ENCODE measurements around the gene HSD17B7.

Gene HSD17B7

GRCh38 chr1:162855461-162856150 is 65.1 kb downstream of the HSD17B7 start:
- no peak for TF ChIP-seq CTCF (conservative IDR thresholded peaks at IDR 0.05; ENCODE audit: control insufficient read depth, insufficient read depth, low read depth, low read length)
- DNase-seq (ENCODE audit: low read depth), result peak; percentile 84
- H3K4me3 ChIP-seq (ENCODE audit: control insufficient read depth, low read depth, low read length), result no peak overlapping the region

GRCh38 chr1:162856260-162856659 is 65.8 kb downstream of the HSD17B7 start:
- H3K4me3 ChIP-seq (ENCODE audit: control insufficient read depth, low read depth, low read length), result no peak overlapping the region
- peak; percentile 99 for DNase-seq (ENCODE audit: low read depth)
- TF ChIP-seq CTCF (conservative IDR thresholded peaks at IDR 0.05; ENCODE audit: control insufficient read depth, insufficient read depth, low read depth, low read length), result no peak

GRCh38 chr1:162857850-162858249 is 67.3 kb downstream of the HSD17B7 start:
- H3K4me3 ChIP-seq (ENCODE audit: control insufficient read depth, low read depth, low read length), result no peak overlapping the region
- peak; percentile 68 for DNase-seq (ENCODE audit: low read depth)
- no peak for TF ChIP-seq CTCF (conservative IDR thresholded peaks at IDR 0.05; ENCODE audit: control insufficient read depth, insufficient read depth, low read depth, low read length)

GRCh38 chr1:162859191-162859590 is 68.7 kb downstream of the HSD17B7 start:
- no peak for DNase-seq (ENCODE audit: low read depth)
- TF ChIP-seq CTCF (conservative IDR thresholded peaks at IDR 0.05; ENCODE audit: control insufficient read depth, insufficient read depth, low read depth, low read length), result no peak
- H3K4me3 ChIP-seq (ENCODE audit: control insufficient read depth, low read depth, low read length), result no peak overlapping the region

GRCh38 chr1:162861101-162861500 is 70.6 kb downstream of the HSD17B7 start, which contains the start of gene CCDC190:
Gene CCDC190, minus strand, starts transcription at chr1:162861175. Its CDS starts 1,529 bp downstream, at chr1:162859646.
- TF ChIP-seq CTCF (conservative IDR thresholded peaks at IDR 0.05; ENCODE audit: control insufficient read depth, insufficient read depth, low read depth, low read length), result no peak
- DNase-seq (ENCODE audit: low read depth), result no peak
- no peak within 1 kb of the TSS for H3K4me3 ChIP-seq (ENCODE audit: control insufficient read depth, low read depth, low read length)

- DNase-seq (ENCODE audit: low read depth), result no peak
- TF ChIP-seq CTCF (conservative IDR thresholded peaks at IDR 0.05; ENCODE audit: control insufficient read depth, insufficient read depth, low read depth, low read length), result no peak
- H3K4me3 ChIP-seq (ENCODE audit: control insufficient read depth, low read depth, low read length), result no peak overlapping the region
Measured at GRCh38 chr1:162861625-162862024, 71.1 kb downstream of the HSD17B7 start.
